Gastroesophageal sphincter (tissue), 4 donors: ENCODE results near the gene GPX6. TPM values are rescaled to one million over a fixed set of nuclear protein-coding genes. Genes with fewer than 3 reads are reported as not detected.

ENCODE experiments used
- ATAC-seq: fragments of 150-250 bp; one replicate; pipeline ENCODE4 v1.9.1; 2016; ENCODE audit warnings: mild to moderate bottlenecking, moderate library complexity
- H3K27ac ChIP-seq, 4 donors: fragments of 200-600 bp; sonication (generic) in 3 of 4; 1 replicate in 3 of 4; 2 replicates in 1 of 4; pipeline ENCODE4 v1.5.1; 2016 to 2019
- H3K27me3 ChIP-seq: fragments of 200-600 bp; sonication (generic); one replicate; pipeline ENCODE4 v1.5.1; 2019
- H3K36me3 ChIP-seq, 2 donors: fragments of 200-600 bp; sonication (generic); one replicate each; pipeline ENCODE4 v1.5.1; 2019; ENCODE audit warnings: control low read depth in 1 of 2
- H3K4me1 ChIP-seq, 3 donors: fragments of 200-600 bp; sonication (generic); 1 replicate in 2 of 3; 2 replicates in 1 of 3; pipeline ENCODE4 v1.5.1; 2016 to 2019; ENCODE audit warnings: control low read depth in 2 of 3
- H3K4me3 ChIP-seq, 2 donors: fragments of 200-600 bp; sonication (generic); one replicate each; pipeline ENCODE4 v1.5.1; 2019; ENCODE audit warnings: mild to moderate bottlenecking in 1 of 2, moderate library complexity in 1 of 2
- H3K9me3 ChIP-seq, 3 donors: fragments of 200-600 bp; sonication (generic); one replicate each; pipeline ENCODE4 v1.5.1; 2017 to 2019; ENCODE audit warnings: control low read depth in 2 of 3
- EP300 ChIP-seq: sonication (generic); formaldehyde crosslinking; IDR thresholded peaks from one replicate; pipeline ENCODE4 v1.6.1; 2017; ENCODE audit warnings: antibody characterized with exemption, mild to moderate bottlenecking
- POLR2A ChIP-seq, 2 donors: fragments of 450-650 bp; IDR thresholded peaks; one replicate each; pipeline ENCODE4 v1.6.1; 2017; ENCODE audit warnings: antibody characterized with exemption in 2 of 2, mild to moderate bottlenecking in 2 of 2, moderate library complexity in 1 of 2
- POLR2AphosphoS5 ChIP-seq: sonication (generic); formaldehyde crosslinking; IDR thresholded peaks from one replicate; pipeline ENCODE4 v1.6.1; 2017; ENCODE audit warnings: antibody characterized with exemption
- WGBS, 2 donors: methylation state at CpG; one replicate each; pipeline ENCODE4 v1.1.5; 2018; ENCODE audit warnings: low coverage in 1 of 2; 5-methylcytosine and 5-hydroxymethylcytosine counted together
- total RNA-seq, 4 donors: library from RNA; depleted of rRNA; stranded (reverse); fragments of >200 nt; gene quantifications; one replicate each; pipeline ENCODE4 v1.1.0, GENCODE V29; 2016
- TF ChIP-seq, protein P1 (sequence below), 4 experiments: fragments of 200-600 bp in 2 of 4; fragments of 450-650 bp in 2 of 4; sonication (generic) in 1 of 4; IDR thresholded peaks; one replicate each; pipeline ENCODE4 v1.5.1; 2017 to 2019; ENCODE audit warnings: antibody characterized with exemption in 4 of 4, mild to moderate bottlenecking in 2 of 4, moderate library complexity in 2 of 4

Gene GPX6
- total RNA-seq, 4 donors from 2014 or later = not detected

DNA sequence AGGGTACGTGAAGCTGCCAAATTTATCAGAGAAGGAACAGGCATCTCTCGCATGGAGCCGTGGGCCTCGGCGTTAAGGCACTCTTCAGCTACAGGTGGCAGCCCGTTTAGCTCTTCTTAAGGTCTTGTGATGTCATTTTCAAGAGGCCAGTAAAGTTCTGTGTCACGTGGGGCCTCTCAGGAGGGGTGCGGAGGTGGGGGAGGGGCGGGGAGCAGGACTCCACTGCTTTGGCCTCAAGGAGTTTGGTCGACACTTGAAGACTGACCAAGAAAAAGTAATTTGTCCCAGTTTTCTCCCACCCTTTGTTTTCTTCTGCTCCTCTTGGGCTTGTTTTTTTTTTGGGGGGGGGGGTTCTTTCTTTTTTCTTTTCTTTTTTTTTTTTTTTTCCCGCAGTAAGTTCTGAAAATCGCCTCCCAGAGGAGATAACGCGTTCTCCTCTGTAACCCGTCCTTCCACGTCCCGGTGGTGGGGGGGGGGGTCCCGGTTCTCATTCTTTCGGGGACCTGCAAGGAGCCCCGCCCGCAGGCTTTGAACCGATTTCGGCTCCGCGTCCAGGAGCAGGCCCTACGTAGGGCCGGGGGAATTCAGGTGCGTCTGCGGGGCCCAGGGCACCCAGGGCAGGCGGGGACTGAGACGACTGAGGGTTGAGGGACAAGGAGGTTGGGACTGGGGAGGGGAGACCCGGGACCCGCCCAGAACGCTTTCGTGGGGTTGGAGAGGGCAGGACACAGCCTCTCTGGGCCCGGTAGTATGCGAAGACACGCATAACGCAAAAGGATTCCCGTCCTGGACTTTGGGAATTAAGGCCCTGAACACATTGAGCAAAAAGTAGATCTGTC is 26.0 kb downstream of the GPX6 start:
- Histone ChIP-seq H3K4me1 (peaks cover 0 to 7% (median 0%) of the 10 kb centered on the region in 3 donors), H3K4me3 (peak overlapping the region in 1 of 2 donors; percentile 42), H3K27ac (peak overlapping the region in 1 of 4 donors; percentile 61), H3K36me3 (no peaks in the 10 kb centered on the region), H3K9me3 (no peaks in the 10 kb centered on the region), H3K27me3 (peaks cover 75% of the 10 kb centered on the region)
- ATAC-seq = peak; percentile 84
- WGBS, 2 donors = 6 to 35% methylated on average over 6 to 13 of the region's 40 CpGs
- TF ChIP-seq EP300 (no peak), POLR2A (IDR thresholded peaks at IDR 0.05) (no peak), POLR2AphosphoS5 (no peak)
- TF ChIP-seq, protein P1, sequence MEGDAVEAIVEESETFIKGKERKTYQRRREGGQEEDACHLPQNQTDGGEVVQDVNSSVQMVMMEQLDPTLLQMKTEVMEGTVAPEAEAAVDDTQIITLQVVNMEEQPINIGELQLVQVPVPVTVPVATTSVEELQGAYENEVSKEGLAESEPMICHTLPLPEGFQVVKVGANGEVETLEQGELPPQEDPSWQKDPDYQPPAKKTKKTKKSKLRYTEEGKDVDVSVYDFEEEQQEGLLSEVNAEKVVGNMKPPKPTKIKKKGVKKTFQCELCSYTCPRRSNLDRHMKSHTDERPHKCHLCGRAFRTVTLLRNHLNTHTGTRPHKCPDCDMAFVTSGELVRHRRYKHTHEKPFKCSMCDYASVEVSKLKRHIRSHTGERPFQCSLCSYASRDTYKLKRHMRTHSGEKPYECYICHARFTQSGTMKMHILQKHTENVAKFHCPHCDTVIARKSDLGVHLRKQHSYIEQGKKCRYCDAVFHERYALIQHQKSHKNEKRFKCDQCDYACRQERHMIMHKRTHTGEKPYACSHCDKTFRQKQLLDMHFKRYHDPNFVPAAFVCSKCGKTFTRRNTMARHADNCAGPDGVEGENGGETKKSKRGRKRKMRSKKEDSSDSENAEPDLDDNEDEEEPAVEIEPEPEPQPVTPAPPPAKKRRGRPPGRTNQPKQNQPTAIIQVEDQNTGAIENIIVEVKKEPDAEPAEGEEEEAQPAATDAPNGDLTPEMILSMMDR (IDR thresholded peaks at IDR 0.05) = no peak

DNA sequence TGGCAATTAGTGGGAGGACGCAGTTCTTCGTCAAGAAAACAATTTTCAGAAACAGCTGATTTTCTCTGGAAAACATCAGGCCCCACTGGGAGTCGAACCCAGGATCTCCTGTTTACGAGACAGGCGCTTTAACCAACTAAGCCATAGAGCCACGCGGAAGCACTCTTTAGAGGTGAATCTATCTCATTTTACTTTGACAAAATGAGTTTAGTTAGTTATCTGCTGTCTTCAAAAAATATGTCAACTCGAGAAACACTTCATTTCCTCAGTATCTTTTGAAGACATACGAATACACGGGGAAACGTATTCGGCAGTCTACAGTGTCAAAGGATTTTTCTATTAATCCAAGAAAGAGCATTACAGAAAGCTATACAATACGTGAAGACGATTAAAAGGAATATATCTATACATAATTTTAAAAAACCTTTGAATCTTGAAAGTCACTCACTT is 26.7 kb downstream of the GPX6 start:
- Histone ChIP-seq H3K27ac (no peak overlapping the region), H3K4me3 (peak overlapping the region in 1 of 2 donors; percentile 42), H3K36me3 (no peaks in the 10 kb centered on the region), H3K9me3 (no peaks in the 10 kb centered on the region), H3K4me1 (peaks cover 0 to 7% (median 0%) of the 10 kb centered on the region in 3 donors), H3K27me3 (peaks cover 70% of the 10 kb centered on the region)
- ATAC-seq = no peak
- 35 to 47% methylated on average over 13 to 14 of the region's 14 CpGs for WGBS, 2 donors
- TF ChIP-seq EP300 = no peak
- TF ChIP-seq POLR2A (IDR thresholded peaks at IDR 0.05) = no peak
- TF ChIP-seq POLR2AphosphoS5 = no peak
- TF ChIP-seq, protein P1 (IDR thresholded peaks at IDR 0.05) = no peak

DNA sequence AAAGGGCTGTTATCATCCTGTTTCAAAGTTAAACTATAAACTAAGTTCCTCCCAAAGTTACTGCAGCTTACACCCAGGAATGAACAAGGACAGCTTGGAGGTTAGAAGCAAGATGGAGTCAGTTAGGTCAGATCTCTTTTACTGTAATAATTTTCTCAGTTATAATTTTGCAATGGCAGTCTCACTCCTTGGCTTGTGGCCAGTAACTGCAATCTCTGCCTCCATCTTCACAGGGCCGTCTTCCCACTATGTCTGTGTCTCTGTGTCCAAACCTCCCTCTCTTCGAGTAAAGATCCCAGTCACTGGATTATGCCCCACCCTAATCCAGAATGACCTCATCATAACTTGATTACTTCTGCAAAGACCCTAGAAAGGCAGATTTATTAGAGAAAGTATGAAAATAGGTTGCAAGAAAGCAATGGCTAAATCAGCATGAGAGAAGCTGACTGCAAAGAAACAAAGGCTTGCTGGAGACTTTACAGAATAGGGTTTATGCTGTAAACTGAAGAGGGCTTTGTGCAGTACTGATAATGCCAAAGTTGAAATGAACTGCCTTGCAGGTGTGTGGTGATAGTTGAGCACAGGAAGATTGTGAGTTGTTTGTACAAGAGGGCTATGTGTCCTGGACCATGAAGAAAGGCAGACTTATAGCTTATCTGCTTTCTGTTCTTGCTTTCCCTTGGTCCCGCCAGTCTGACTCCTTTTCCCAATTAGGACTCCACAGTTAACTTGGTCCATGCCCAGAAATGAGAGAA is 28.4 kb downstream of the GPX6 start:
- ATAC-seq = no peak
- no peak for TF ChIP-seq POLR2A (IDR thresholded peaks at IDR 0.05)
- no peak for TF ChIP-seq EP300
- no peak for TF ChIP-seq POLR2AphosphoS5
- TF ChIP-seq, protein P1 (IDR thresholded peaks at IDR 0.05) = no peak
- 38 to 40% methylated on average over 1 of the region's 3 CpGs for WGBS, 2 donors
- Histone ChIP-seq H3K36me3 (no peaks in the 10 kb centered on the region), H3K9me3 (no peaks in the 10 kb centered on the region), H3K4me3 (no peak overlapping the region), H3K27ac (no peak overlapping the region), H3K4me1 (peaks cover 0 to 7% (median 0%) of the 10 kb centered on the region in 3 donors), H3K27me3 (peaks cover 71% of the 10 kb centered on the region)

DNA sequence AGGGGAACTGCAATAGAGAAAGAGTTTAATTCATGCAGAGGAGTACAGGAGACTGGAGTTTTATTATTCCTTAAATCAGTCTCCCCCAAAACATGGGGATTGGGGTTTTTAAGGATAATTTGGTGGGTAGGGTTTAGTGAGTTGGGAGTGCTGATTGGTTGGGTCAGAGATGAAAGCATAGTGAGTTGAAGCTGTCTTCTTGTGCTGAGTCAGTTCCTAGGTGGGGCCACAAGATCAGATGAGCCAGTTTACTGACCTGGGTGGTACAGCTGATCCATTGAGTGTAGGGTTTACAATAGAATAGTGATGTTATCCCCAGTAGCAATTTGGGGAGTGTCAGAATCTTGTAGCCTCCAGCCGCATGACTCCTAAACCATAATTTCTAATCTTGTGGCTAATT is 29.1 kb downstream of the GPX6 start:
- Histone ChIP-seq H3K9me3 (no peaks in the 10 kb centered on the region), H3K4me1 (peaks cover 0 to 7% (median 0%) of the 10 kb centered on the region in 3 donors), H3K4me3 (no peak overlapping the region), H3K27ac (no peak overlapping the region), H3K36me3 (no peaks in the 10 kb centered on the region), H3K27me3 (peaks cover 71% of the 10 kb centered on the region)
- 89 to 100% methylated on average over 1 of the region's 1 CpG for WGBS, 2 donors
- no peak for ATAC-seq
- TF ChIP-seq EP300 (no peak), POLR2AphosphoS5 (no peak), POLR2A (IDR thresholded peaks at IDR 0.05) (no peak)
- TF ChIP-seq, protein P1 (IDR thresholded peaks at IDR 0.05) = no peak
